ENCODE measurements around the gene PRAMEF1.
A peak's percentile ranks its signal among the peaks of the same experiment; 100 is the strongest.
"Not testable (repeated sequence)": the region's sequence is repeated elsewhere in the genome, so short reads cannot be mapped to it uniquely, and the experiment has no call there.

PRAMEF1 gene

DNA sequence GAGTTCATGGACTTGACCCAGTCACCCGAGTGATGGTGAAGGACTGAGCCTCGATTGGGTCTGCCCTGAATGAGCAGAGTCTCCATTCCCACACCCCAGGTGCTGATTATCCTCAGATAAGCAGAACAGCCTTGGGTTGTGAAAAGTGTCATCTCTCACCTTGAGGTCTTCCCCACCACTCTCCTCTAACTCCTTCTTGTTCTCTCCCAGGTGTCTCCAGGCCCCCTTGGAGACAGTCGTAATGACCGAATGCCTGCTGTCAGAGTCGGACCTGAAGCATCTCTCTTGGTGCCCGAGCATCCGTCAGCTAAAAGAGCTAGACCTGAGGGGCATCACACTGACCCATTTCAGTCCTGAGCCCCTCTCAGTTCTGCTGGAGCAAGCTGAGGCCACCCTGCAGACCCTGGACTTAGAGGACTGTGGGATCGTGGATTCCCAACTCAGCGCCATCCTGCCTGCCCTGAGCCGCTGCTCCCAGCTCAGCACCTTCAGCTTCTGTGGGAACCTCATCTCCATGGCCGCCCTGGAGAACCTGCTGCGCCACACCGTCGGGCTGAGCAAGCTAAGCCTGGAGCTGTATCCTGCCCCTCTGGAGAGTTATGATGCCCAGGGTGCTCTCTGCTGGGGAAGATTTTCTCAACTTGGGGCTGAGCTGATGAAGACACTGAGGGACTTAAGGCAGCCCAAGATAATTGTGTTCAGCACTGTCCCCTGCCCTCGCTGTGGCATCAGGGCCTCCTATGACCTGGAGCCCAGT, 14.2 kb upstream of the PRAMEF1 start:
- Mint-ChIP-seq H3K27me3 (ENCODE audit: low read depth) (peaks cover 11% of the 10 kb centered on the region), H3K4me1 (no peaks in the 10 kb centered on the region), H3K4me3 (no peak overlapping the region), H3K9me3 (peaks cover 7% of the 10 kb centered on the region), H3K36me3 (ENCODE audit: low read depth) (no peaks in the 10 kb centered on the region), H3K27ac (no peak overlapping the region)
- TF ChIP-seq, protein P1, sequence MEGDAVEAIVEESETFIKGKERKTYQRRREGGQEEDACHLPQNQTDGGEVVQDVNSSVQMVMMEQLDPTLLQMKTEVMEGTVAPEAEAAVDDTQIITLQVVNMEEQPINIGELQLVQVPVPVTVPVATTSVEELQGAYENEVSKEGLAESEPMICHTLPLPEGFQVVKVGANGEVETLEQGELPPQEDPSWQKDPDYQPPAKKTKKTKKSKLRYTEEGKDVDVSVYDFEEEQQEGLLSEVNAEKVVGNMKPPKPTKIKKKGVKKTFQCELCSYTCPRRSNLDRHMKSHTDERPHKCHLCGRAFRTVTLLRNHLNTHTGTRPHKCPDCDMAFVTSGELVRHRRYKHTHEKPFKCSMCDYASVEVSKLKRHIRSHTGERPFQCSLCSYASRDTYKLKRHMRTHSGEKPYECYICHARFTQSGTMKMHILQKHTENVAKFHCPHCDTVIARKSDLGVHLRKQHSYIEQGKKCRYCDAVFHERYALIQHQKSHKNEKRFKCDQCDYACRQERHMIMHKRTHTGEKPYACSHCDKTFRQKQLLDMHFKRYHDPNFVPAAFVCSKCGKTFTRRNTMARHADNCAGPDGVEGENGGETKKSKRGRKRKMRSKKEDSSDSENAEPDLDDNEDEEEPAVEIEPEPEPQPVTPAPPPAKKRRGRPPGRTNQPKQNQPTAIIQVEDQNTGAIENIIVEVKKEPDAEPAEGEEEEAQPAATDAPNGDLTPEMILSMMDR (IDR thresholded peaks at IDR 0.05; ENCODE audit: unreplicated experiment in 3 of 3): no peak

DNA sequence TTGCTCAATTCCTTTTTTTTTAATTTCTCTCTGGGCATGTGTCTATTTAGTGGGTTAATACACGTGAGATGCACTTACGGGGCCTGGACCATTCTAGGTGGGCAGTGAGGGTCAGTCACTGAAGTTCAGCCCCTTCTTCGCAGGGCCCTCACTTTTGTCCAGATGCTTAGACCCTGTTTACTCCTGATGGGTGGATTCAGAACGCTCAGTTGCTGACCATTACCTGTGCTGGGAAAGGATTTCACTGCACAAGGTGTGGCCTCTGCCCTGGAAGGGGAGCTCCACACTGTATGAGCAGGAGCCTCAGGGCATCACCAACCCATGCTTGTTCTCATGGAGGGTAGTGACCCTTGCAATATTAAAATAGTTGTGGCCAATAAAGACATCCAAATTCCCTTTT, 13.1 kb upstream of the PRAMEF1 start:
- Mint-ChIP-seq H3K4me1 (peaks cover 1% of the 10 kb centered on the region), H3K36me3 (ENCODE audit: low read depth) (no peaks in the 10 kb centered on the region), H3K27me3 (ENCODE audit: low read depth) (peaks cover 9% of the 10 kb centered on the region), H3K9me3 (peaks cover 4% of the 10 kb centered on the region), H3K4me3 (no peak overlapping the region), H3K27ac (no peak overlapping the region)
- TF ChIP-seq, protein P1 (IDR thresholded peaks at IDR 0.05; ENCODE audit: unreplicated experiment in 3 of 3): no peak

- peaks cover 7% of the 10 kb centered on the region for H3K9me3 Mint-ChIP-seq
- no peak overlapping the region for H3K27ac Mint-ChIP-seq
- TF ChIP-seq, protein P1 (IDR thresholded peaks at IDR 0.05; ENCODE audit: unreplicated experiment in 3 of 3): no peak
- no peak overlapping the region for H3K4me3 Mint-ChIP-seq
- H3K27me3 Mint-ChIP-seq (ENCODE audit: low read depth): peaks cover 7% of the 10 kb centered on the region
- H3K4me1 Mint-ChIP-seq: peaks cover 9% of the 10 kb centered on the region
- no peaks in the 10 kb centered on the region for H3K36me3 Mint-ChIP-seq (ENCODE audit: low read depth)
Observed at GRCh38 chr1:12778907-12779306, 12.3 kb upstream of the PRAMEF1 start.

GRCh38 chr1:12781488-12781887, 9.7 kb upstream of the PRAMEF1 start:
- TF ChIP-seq, protein P1 (IDR thresholded peaks at IDR 0.05; ENCODE audit: unreplicated experiment in 3 of 3): peak in 2 of 3 experiments; percentile 19 to 28
- Mint-ChIP-seq H3K9me3 (peaks cover 17% of the 10 kb centered on the region), H3K27ac (peak overlapping the region in 1 of 3 experiments; percentile 57)
- not testable (repeated sequence) for H3K4me1 Mint-ChIP-seq; H3K4me3 Mint-ChIP-seq; H3K27me3 Mint-ChIP-seq (ENCODE audit: low read depth); H3K36me3 Mint-ChIP-seq (ENCODE audit: low read depth)

- H3K9me3 Mint-ChIP-seq: peaks cover 20% of the 10 kb centered on the region
- H3K36me3 Mint-ChIP-seq (ENCODE audit: low read depth); H3K27me3 Mint-ChIP-seq (ENCODE audit: low read depth); H3K27ac Mint-ChIP-seq; H3K4me1 Mint-ChIP-seq; H3K4me3 Mint-ChIP-seq: not testable (repeated sequence)
- TF ChIP-seq, protein P1 (IDR thresholded peaks at IDR 0.05; ENCODE audit: unreplicated experiment in 3 of 3): peak in 1 of 3 experiments; percentile 22
Observed at GRCh38 chr1:12783783-12784182, 7.4 kb upstream of the PRAMEF1 start.

- H3K9me3 Mint-ChIP-seq: peaks cover 20% of the 10 kb centered on the region
- not testable (repeated sequence) for H3K4me3 Mint-ChIP-seq; H3K27me3 Mint-ChIP-seq (ENCODE audit: low read depth); H3K4me1 Mint-ChIP-seq; H3K36me3 Mint-ChIP-seq (ENCODE audit: low read depth); H3K27ac Mint-ChIP-seq
Observed at GRCh38 chr1:12784729-12785128, 6.5 kb upstream of the PRAMEF1 start.
